Vagina (tissue), 2 donors: Measurements from ENCODE around the gene LIPG.

Experiments used
- CTCF ChIP-seq, 3 experiments: fragments of 450-650 bp in 2 of 3; fragments of 200-600 bp in 1 of 3; sonication (generic) in 1 of 3; IDR thresholded peaks; one replicate each; pipeline ENCODE4 v1.5.1; 2017 to 2019; ENCODE audit warnings: antibody characterized with exemption in 3 of 3, mild to moderate bottlenecking in 2 of 3, moderate library complexity in 2 of 3
- POLR2A ChIP-seq, 2 donors: fragments of 450-650 bp; IDR thresholded peaks; one replicate each; pipeline ENCODE4 v1.6.1; 2017; ENCODE audit warnings: antibody characterized with exemption in 2 of 2, mild to moderate bottlenecking in 2 of 2, moderate library complexity in 2 of 2
- POLR2AphosphoS5 ChIP-seq, 2 donors: sonication (generic); formaldehyde crosslinking; IDR thresholded peaks; one replicate each; pipeline ENCODE4 v1.9.0; 2017; ENCODE audit warnings: antibody characterized with exemption in 2 of 2, mild to moderate bottlenecking in 2 of 2, low read depth in 1 of 2; ENCODE audit not compliant: insufficient read depth in 1 of 2

- TF ChIP-seq CTCF (IDR thresholded peaks at IDR 0.05) (no peak), POLR2AphosphoS5 (IDR thresholded peaks at IDR 0.05; ENCODE audit: insufficient read depth in 1 of 2, low read depth in 1 of 2) (no peak), POLR2A (IDR thresholded peaks at IDR 0.05) (no peak)
Measured at GRCh38 chr18:49601211-49601610, 39.4 kb downstream of the LIPG start.
